ENCODE results near the gene LEMD3. TPM values are rescaled to one million over a fixed set of nuclear protein-coding genes. Genes with fewer than 3 reads are reported as not detected.

Gene LEMD3
- polyA plus RNA-seq, 1 donor from 2014 or later: 41.0 TPM

GRCh38 chr12:65171073-65171472, 1.7 kb downstream of the LEMD3 start:
- Histone ChIP-seq H4K20me1 (ENCODE audit: insufficient read depth) (peaks cover 5% of the 10 kb centered on the region), H2AFZ (ENCODE audit: low read depth, low read length) (no peak overlapping the region), H3K79me2 (replicated peaks; ENCODE audit: insufficient read depth, low read length) (peaks cover 58% of the 10 kb centered on the region)

GRCh38 chr12:65171870-65172269, 2.5 kb downstream of the LEMD3 start:
- TF ChIP-seq SMC3 (conservative IDR thresholded peaks at IDR 0.05; ENCODE audit: poor library complexity): no peak
- no peak for TF ChIP-seq POLR2AphosphoS5 (IDR thresholded peaks at IDR 0.05)
- TF ChIP-seq TAF1 (IDR thresholded peaks at IDR 0.05; ENCODE audit: low read depth): no peak
- TF ChIP-seq EZH2 (IDR thresholded peaks at IDR 0.05; ENCODE audit: borderline replicate concordance, insufficient read depth, low read length, poor library complexity, severe bottlenecking): no peak
- Histone ChIP-seq H2AFZ (ENCODE audit: low read depth, low read length) (no peak overlapping the region), H4K20me1 (ENCODE audit: insufficient read depth) (peaks cover 5% of the 10 kb centered on the region), H3K4me3 (ENCODE audit: low read length) (peak overlapping the region; percentile 98), H3K27me3 (ENCODE audit: insufficient read depth, low read depth, low read length) (peaks cover 10% of the 10 kb centered on the region), H3K27ac (ENCODE audit: low read length) (no peak overlapping the region), H3K79me2 (replicated peaks; ENCODE audit: insufficient read depth, low read length) (peaks cover 66% of the 10 kb centered on the region), H3K9me3 (ENCODE audit: low read length) (no peaks in the 10 kb centered on the region), H3K9me2 (ENCODE audit: insufficient read depth, low read length) (no peaks in the 10 kb centered on the region), H3K9ac (ENCODE audit: low read length) (peak overlapping the region; percentile 98), H3F3A (ENCODE audit: insufficient read depth, low read length, poor library complexity, severe bottlenecking) (no peaks in the 10 kb centered on the region), H3K36me3 (ENCODE audit: insufficient read depth, low read length) (no peaks in the 10 kb centered on the region), H3K4me2 (ENCODE audit: low read length) (peak overlapping the region; percentile 100)

More at GRCh38 chr12:65171073-65171472, 1.7 kb downstream of the LEMD3 start:
- Histone ChIP-seq H3K27me3 (ENCODE audit: insufficient read depth, low read depth, low read length) (peaks cover 10% of the 10 kb centered on the region), H3K9ac (ENCODE audit: low read length) (peak overlapping the region; percentile 98), H3K27ac (ENCODE audit: low read length) (no peak overlapping the region), H3K9me3 (ENCODE audit: low read length) (no peaks in the 10 kb centered on the region), H3K9me2 (ENCODE audit: insufficient read depth, low read length) (no peaks in the 10 kb centered on the region), H3K4me2 (ENCODE audit: low read length) (peak overlapping the region; percentile 100), H3F3A (ENCODE audit: insufficient read depth, low read length, poor library complexity, severe bottlenecking) (no peaks in the 10 kb centered on the region), H3K36me3 (ENCODE audit: insufficient read depth, low read length) (no peaks in the 10 kb centered on the region), H3K4me3 (ENCODE audit: low read length) (peak overlapping the region; percentile 98)
- no peak for TF ChIP-seq EZH2 (IDR thresholded peaks at IDR 0.05; ENCODE audit: borderline replicate concordance, insufficient read depth, low read length, poor library complexity, severe bottlenecking)
- TF ChIP-seq REST (IDR thresholded peaks at IDR 0.05; ENCODE audit: borderline replicate concordance): no peak
- no peak for TF ChIP-seq EP300 (conservative IDR thresholded peaks at IDR 0.05; ENCODE audit: poor library complexity, severe bottlenecking)

GRCh38 chr12:65175385-65175784, 6.0 kb downstream of the LEMD3 start:
- Histone ChIP-seq H3K36me3 (ENCODE audit: insufficient read depth, low read length) (no peaks in the 10 kb centered on the region), H3K9me2 (ENCODE audit: insufficient read depth, low read length) (no peaks in the 10 kb centered on the region), H4K20me1 (ENCODE audit: insufficient read depth) (peaks cover 5% of the 10 kb centered on the region), H3K9ac (ENCODE audit: low read length) (no peak overlapping the region), H3K27me3 (ENCODE audit: insufficient read depth, low read depth, low read length) (no peaks in the 10 kb centered on the region), H3K79me2 (replicated peaks; ENCODE audit: insufficient read depth, low read length) (peaks cover 96% of the 10 kb centered on the region), H3F3A (ENCODE audit: insufficient read depth, low read length, poor library complexity, severe bottlenecking) (no peaks in the 10 kb centered on the region), H3K27ac (ENCODE audit: low read length) (no peak overlapping the region), H3K4me3 (ENCODE audit: low read length) (peak overlapping the region; percentile 98), H3K9me3 (ENCODE audit: low read length) (no peaks in the 10 kb centered on the region), H3K4me2 (ENCODE audit: low read length) (no peak overlapping the region), H2AFZ (ENCODE audit: low read depth, low read length) (no peak overlapping the region)
- TF ChIP-seq SMC3 (conservative IDR thresholded peaks at IDR 0.05; ENCODE audit: poor library complexity): no peak
- no peak for TF ChIP-seq EZH2 (IDR thresholded peaks at IDR 0.05; ENCODE audit: borderline replicate concordance, insufficient read depth, low read length, poor library complexity, severe bottlenecking)
- no peak for TF ChIP-seq RAD21 (conservative IDR thresholded peaks at IDR 0.05)
- TF ChIP-seq MXI1 (conservative IDR thresholded peaks at IDR 0.05; ENCODE audit: poor library complexity, severe bottlenecking): no peak
- no peak for TF ChIP-seq EP300 (conservative IDR thresholded peaks at IDR 0.05; ENCODE audit: poor library complexity, severe bottlenecking)
- no peak for TF ChIP-seq CTCF (IDR thresholded peaks at IDR 0.05; ENCODE audit: poor library complexity, severe bottlenecking)
- TF ChIP-seq TAF1 (IDR thresholded peaks at IDR 0.05; ENCODE audit: low read depth): no peak
- no peak for TF ChIP-seq REST (IDR thresholded peaks at IDR 0.05; ENCODE audit: borderline replicate concordance)
- TF ChIP-seq POLR2AphosphoS5 (IDR thresholded peaks at IDR 0.05): no peak
